Esophagus squamous epithelium (tissue), 5 donors: Measurements from ENCODE around the gene NPEPPS. TPM values are rescaled to one million over a fixed set of nuclear protein-coding genes. Genes with fewer than 3 reads are reported as not detected.
"Not testable (repeated sequence)": the region's sequence is repeated elsewhere in the genome, so short reads cannot be mapped to it uniquely, and the experiment has no call there.

ENCODE experiments used
- DNase-seq: peaks from one replicate; lab custom pipeline; 2025; lab: John Stamatoyannopoulos, UW
- H3K27ac ChIP-seq, 4 donors: fragments of 200-600 bp; sonication (generic); one replicate each; pipeline ENCODE4 v1.5.1; 2016 to 2019; ENCODE audit warnings: mild to moderate bottlenecking in 1 of 4
- H3K27me3 ChIP-seq, 4 donors: fragments of 200-600 bp; sonication (generic); 1 replicate in 3 of 4; 2 replicates in 1 of 4; pipeline versions ENCODE4 v1.5.1 to v1.6.0; 2017 to 2021; ENCODE audit warnings: antibody characterized with exemption in 1 of 4
- H3K36me3 ChIP-seq, 3 donors: fragments of 200-600 bp; sonication (generic); one replicate each; pipeline ENCODE4 v1.5.1; 2016 to 2019
- H3K4me1 ChIP-seq, 3 donors: fragments of 200-600 bp; sonication (generic); one replicate each; pipeline ENCODE4 v1.5.1; 2017 to 2019
- H3K4me3 ChIP-seq, 4 donors: fragments of 200-600 bp; sonication (generic); 1 replicate in 3 of 4; 2 replicates in 1 of 4; pipeline ENCODE4 v1.5.1; 2016 to 2019; ENCODE audit warnings: mild to moderate bottlenecking in 2 of 4, moderate library complexity in 1 of 4
- H3K9me3 ChIP-seq, 3 donors: fragments of 200-600 bp; sonication (generic); one replicate each; pipeline ENCODE4 v1.5.1; 2016 to 2019
- WGBS, 2 donors: methylation state at CpG; one replicate each; pipeline ENCODE4 v1.1.5; 2018; 5-methylcytosine and 5-hydroxymethylcytosine counted together
- intact Hi-C: fragments of 100-400 bp; cut with DNase I; formaldehyde crosslinking; loops from one replicate; pipeline ENCODE4 v1.15.0; 2022
- total RNA-seq, 4 donors: library from RNA; depleted of rRNA; stranded (reverse); fragments of >200 nt; gene quantifications; one replicate each; pipeline ENCODE4 v1.1.0, GENCODE V29; 2016
- TF ChIP-seq, protein P1 (sequence below), 6 experiments: fragments of 450-650 bp in 4 of 6; fragments of 200-600 bp in 2 of 6; sonication (generic) in 2 of 6; IDR thresholded peaks; one replicate each; pipeline ENCODE4 v1.5.1; 2016 to 2019; ENCODE audit warnings: antibody characterized with exemption in 6 of 6, mild to moderate bottlenecking in 4 of 6, moderate library complexity in 4 of 6
- donor health status: DM: yes; HTN: yes; CAD: no.

NPEPPS gene, protein sequence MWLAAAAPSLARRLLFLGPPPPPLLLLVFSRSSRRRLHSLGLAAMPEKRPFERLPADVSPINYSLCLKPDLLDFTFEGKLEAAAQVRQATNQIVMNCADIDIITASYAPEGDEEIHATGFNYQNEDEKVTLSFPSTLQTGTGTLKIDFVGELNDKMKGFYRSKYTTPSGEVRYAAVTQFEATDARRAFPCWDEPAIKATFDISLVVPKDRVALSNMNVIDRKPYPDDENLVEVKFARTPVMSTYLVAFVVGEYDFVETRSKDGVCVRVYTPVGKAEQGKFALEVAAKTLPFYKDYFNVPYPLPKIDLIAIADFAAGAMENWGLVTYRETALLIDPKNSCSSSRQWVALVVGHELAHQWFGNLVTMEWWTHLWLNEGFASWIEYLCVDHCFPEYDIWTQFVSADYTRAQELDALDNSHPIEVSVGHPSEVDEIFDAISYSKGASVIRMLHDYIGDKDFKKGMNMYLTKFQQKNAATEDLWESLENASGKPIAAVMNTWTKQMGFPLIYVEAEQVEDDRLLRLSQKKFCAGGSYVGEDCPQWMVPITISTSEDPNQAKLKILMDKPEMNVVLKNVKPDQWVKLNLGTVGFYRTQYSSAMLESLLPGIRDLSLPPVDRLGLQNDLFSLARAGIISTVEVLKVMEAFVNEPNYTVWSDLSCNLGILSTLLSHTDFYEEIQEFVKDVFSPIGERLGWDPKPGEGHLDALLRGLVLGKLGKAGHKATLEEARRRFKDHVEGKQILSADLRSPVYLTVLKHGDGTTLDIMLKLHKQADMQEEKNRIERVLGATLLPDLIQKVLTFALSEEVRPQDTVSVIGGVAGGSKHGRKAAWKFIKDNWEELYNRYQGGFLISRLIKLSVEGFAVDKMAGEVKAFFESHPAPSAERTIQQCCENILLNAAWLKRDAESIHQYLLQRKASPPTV
- total RNA-seq = 100 to 1,000 TPM in 3 of 4 donors, 10 to 100 TPM in 1; 91.2 to 216 (median 172) TPM

DNA sequence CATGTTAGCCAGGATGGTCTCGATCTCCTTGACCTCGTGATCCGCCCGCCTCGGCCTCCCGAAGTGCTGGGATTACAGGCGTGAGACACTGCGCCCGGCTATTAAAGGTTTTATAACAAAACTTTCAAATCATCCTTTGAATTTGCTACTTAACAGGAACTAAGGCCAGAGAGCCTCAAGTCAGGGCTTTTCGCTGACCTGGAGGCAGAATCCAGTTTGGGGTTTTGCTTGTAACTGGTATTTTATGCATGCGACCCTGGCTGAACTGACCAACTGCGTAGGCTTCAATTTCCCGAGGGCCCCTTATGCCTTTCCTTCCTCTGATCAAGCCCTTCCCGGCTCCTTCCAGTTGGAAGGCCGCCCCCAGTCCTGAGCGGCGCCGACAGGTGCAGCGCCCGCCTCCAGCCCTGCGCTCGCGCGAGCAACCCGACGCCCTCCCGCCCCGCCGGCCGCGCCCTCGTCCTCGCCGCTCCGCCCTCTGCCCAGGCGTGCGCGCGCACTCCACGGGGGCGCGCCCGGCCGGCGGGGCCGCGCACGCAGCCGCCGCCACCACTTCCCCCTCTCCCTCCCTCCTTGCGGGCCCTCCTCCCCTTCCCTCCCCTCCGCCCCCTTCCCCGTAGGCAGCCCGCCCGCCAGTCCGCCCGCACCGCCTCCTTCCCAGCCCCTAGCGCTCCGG is at the start of gene NPEPPS:
NPEPPS (plus strand) TSS at position 552 of the 676 bp plus-strand sequence. CDS start 193 bp downstream, outside the sequence.
- Histone ChIP-seq H3K27ac (peak within 1 kb of the TSS; percentile 95 to 97 (median 96)), H3K4me1 (peaks cover 0 to 26% (median 6%) of the 10 kb centered on the region in 3 donors), H3K4me3 (peak within 1 kb of the TSS; percentile 65 to 81 (median 72))
- H3K36me3 ChIP-seq, H3K9me3 ChIP-seq, intact Hi-C loops, H3K27me3 ChIP-seq: not testable (repeated sequence)
- 19 to 33% methylated on average over 1 to 3 of the region's 60 CpGs for WGBS, 2 donors
- peak; percentile 21 for DNase-seq

DNA sequence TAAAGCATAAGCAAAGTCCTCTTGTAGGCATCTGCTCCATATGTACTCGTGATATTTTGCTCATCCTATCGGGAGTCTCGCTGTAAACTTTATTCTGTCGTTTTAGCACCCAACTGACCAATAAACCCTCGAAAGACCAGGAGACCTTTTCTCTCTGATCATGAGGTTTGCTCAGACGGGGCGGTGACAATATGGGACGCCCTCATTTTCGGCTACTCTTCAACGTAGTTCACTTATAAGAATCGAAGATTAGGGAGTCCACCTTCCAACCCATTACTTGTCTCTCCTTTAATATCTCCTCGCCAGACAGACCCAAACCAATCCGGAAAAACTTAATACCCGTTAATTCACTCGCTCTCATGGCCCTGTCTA is 39.1 kb upstream of the NPEPPS start:
- Histone ChIP-seq H3K36me3 (peaks cover 0 to 13% (median 0%) of the 10 kb centered on the region in 3 donors), H3K27ac (peak overlapping the region; percentile 84 to 93 (median 87)), H3K4me3 (peak overlapping the region; percentile 39 to 74 (median 57))
- H3K4me1 ChIP-seq, H3K9me3 ChIP-seq, DNase-seq, H3K27me3 ChIP-seq, intact Hi-C loops: not testable (repeated sequence)
- WGBS, 2 donors = 12 to 18% methylated on average over 14 to 15 of the region's 15 CpGs

DNA sequence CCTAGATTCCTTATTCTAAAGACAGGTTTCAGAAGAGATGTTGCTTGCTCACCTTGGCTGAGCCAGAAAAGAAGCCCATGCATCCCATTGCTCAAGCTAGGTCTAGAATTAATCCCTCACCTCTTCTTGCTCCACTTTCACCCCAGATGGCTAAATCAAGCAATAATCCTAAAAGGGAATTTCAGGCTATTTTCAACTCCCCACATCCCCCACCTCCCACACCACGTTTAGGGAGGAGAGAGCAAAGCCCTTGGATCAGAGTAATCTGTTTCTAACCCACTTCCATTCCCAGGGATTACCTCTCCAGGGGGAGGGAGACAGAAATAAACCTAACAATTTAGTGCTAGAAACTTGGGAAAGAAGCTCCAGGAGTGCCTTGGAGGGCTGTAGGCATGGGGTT is 31.8 kb upstream of the NPEPPS start:
- H3K27me3 ChIP-seq, intact Hi-C loops, H3K27ac ChIP-seq, H3K9me3 ChIP-seq, H3K4me3 ChIP-seq, H3K36me3 ChIP-seq, DNase-seq: not testable (repeated sequence)
- WGBS, 2 donors = 40% methylated on average over 1 of the region's 1 CpG
- peaks cover 3 to 34% (median 5%) of the 10 kb centered on the region in 3 donors for H3K4me1 ChIP-seq

DNA sequence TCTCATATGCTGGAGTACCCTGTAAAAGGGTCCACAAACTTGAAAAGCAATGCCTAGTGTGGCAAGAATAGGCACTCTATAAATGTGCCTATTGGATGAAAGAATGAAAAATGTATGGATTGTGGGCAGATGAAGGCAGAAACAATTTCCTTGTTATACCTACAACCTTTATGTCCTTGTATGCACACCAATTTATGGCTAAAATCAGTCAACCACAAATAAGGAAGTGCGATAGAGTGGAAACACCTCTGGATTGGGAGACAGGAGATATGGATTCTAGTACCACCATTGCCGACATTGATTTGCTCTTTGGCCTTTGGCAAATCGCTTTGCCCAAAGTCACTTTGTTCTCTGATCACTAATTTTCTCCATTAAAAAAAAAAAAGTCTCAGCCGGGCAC is 31.4 kb upstream of the NPEPPS start:
- H3K4me3 ChIP-seq, H3K27me3 ChIP-seq, H3K36me3 ChIP-seq, DNase-seq, H3K9me3 ChIP-seq, intact Hi-C loops, H3K27ac ChIP-seq: not testable (repeated sequence)
- H3K4me1 ChIP-seq = peaks cover 3 to 35% (median 5%) of the 10 kb centered on the region in 3 donors
- 83 to 86% methylated on average over 4 of the region's 4 CpGs for WGBS, 2 donors

DNA sequence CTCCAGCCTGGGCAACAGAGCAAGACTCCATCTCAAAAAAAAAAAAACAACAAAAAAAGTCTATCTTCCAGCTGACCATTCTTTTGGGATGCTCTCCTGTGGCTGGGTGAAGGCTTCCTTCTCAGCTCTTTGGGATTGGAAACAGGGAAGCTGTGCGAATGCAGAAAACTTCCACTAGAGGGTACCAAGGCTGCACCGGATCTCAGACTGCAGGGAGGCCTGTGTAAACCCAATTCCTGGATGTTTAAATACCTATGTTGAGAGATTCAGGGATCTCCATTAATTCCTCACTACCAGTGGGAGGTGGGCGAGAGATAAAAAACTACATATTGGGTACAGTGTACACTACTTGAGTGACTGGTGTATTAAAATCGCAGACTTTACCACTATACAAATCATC is 30.3 kb upstream of the NPEPPS start:
- TF ChIP-seq, protein P1, sequence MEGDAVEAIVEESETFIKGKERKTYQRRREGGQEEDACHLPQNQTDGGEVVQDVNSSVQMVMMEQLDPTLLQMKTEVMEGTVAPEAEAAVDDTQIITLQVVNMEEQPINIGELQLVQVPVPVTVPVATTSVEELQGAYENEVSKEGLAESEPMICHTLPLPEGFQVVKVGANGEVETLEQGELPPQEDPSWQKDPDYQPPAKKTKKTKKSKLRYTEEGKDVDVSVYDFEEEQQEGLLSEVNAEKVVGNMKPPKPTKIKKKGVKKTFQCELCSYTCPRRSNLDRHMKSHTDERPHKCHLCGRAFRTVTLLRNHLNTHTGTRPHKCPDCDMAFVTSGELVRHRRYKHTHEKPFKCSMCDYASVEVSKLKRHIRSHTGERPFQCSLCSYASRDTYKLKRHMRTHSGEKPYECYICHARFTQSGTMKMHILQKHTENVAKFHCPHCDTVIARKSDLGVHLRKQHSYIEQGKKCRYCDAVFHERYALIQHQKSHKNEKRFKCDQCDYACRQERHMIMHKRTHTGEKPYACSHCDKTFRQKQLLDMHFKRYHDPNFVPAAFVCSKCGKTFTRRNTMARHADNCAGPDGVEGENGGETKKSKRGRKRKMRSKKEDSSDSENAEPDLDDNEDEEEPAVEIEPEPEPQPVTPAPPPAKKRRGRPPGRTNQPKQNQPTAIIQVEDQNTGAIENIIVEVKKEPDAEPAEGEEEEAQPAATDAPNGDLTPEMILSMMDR (IDR thresholded peaks at IDR 0.05) = peak; percentile 11 to 45 (median 29)
- H3K4me3 ChIP-seq, H3K9me3 ChIP-seq, H3K27me3 ChIP-seq, H3K27ac ChIP-seq, intact Hi-C loops, H3K36me3 ChIP-seq, DNase-seq: not testable (repeated sequence)
- peaks cover 3 to 35% (median 5%) of the 10 kb centered on the region in 3 donors for H3K4me1 ChIP-seq
- 48 to 100% methylated on average over 2 to 4 of the region's 4 CpGs for WGBS, 2 donors

DNA sequence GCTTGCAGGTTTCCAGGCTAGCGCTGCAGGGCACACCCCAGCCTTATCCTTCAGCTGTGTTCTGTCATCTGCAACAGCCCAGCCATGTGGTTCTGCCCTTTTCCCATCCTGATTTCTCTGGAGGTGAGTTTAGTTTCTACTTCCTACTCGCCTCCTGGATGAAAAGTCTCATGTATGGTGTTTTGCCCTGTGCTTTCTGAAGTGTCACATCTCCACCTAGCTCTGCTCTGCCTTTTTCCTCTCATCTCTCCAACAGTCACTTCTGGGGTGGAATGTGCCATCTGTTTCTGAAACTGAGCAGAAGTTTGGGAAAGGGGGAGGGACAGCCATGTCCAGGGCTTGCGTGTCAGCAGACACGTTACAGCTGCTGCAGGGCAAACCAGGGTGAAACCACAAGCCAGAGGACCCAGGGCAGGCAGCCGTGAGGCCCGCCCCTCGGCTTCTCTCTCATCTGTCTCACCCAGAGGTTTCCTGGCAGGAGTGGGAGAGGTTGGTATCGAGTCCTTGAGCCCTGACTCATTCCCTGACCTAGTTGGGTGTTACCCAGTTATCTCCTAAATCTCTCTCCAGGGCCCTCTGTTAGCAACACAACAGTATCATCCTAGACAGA is 28.7 kb upstream of the NPEPPS start:
- intact Hi-C loops, H3K27me3 ChIP-seq, H3K4me3 ChIP-seq, H3K36me3 ChIP-seq, DNase-seq, H3K9me3 ChIP-seq: not testable (repeated sequence)
- WGBS, 2 donors = 20 to 22% methylated on average over 2 to 3 of the region's 8 CpGs
- Histone ChIP-seq H3K4me1 (peaks cover 3 to 35% (median 5%) of the 10 kb centered on the region in 3 donors), H3K27ac (peak overlapping the region; percentile 63 to 88 (median 74))

DNA sequence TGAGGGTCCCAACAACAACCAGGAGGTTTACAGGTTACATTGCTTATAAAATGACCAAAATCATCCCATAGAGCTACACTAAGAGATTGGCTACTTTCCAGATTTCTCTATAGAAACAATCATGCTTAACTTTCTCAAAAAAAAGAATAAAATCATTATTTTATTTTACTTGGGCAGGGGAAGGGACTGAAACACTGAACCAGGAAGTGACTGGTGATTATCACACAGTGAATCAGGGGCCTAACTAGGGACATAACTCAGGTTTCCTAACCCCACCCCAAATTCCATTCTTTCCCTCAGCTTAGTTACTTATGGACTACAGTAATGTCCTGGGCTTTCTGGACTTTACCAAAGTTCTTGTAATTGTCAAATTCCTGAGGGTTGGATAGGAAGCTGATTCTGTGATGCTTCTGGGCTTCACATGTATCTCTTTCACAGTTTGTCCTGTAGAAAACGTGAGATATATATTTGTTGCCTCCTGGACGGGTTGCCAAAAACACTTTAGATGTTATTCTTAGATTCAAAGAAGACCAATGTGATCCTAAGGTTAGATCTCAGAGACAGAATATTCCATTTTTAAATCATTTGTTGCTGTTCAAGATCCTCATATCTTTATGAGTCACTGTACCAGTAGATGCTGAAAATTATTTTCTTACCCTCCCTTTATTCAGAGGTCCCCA is 28.0 kb upstream of the NPEPPS start:
- 20 to 36% methylated on average over 1 to 2 of the region's 2 CpGs for WGBS, 2 donors
- H3K27me3 ChIP-seq, DNase-seq, H3K36me3 ChIP-seq, H3K4me3 ChIP-seq, H3K9me3 ChIP-seq, intact Hi-C loops: not testable (repeated sequence)
- peak overlapping the region; percentile 63 to 88 (median 74) for H3K27ac ChIP-seq
- peaks cover 3 to 35% (median 5%) of the 10 kb centered on the region in 3 donors for H3K4me1 ChIP-seq

DNA sequence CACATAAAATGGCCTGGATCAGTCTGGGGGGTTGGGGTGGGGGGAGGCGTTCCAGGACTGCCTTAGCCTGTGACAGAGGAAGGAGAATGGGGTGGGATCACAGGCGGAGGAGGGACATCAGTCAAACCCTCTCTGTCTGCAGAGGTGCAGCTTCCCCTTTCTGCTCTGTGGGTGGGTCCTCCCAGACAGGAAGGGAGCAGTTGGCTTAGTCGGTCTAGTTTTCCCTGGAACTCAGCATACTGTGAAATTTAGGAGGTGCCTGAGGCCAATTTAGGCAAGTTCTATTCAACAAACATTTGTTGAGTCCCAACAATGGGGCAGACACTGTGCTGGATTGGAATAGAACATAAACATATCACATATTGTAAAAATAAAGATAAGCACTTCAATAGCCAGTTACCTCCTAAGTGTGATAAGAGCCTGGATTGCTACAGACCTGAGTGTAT is 19.2 kb upstream of the NPEPPS start:
- 26 to 36% methylated on average over 2 to 3 of the region's 3 CpGs for WGBS, 2 donors
- peaks cover 0 to 14% (median 0%) of the 10 kb centered on the region in 3 donors for H3K4me1 ChIP-seq
- DNase-seq, H3K9me3 ChIP-seq, intact Hi-C loops, H3K36me3 ChIP-seq, H3K27me3 ChIP-seq, H3K4me3 ChIP-seq: not testable (repeated sequence)
- H3K27ac ChIP-seq = peak overlapping the region; percentile 53 to 84 (median 73)

DNA sequence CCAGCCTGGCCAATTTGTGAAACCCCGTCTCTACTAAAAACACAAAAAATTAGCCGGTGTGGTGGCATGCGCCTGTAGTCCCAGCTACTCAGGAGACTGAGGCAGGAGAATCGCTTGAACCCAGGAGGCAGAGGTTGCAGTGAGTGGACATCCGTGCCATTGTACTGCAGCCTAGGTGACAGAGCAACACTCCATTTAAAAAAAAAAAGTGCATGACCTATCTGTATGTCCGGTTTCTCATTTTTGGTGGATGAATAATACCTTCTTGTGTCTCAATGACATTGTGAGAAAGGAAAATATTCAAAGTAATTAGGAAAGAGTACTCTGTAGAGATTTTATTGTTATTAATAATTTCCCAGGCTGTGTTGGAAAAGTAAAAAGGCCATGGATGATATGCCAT is 17.6 kb upstream of the NPEPPS start:
- Histone ChIP-seq H3K4me1 (peaks cover 0 to 14% (median 0%) of the 10 kb centered on the region in 3 donors), H3K27ac (peak overlapping the region; percentile 21 to 77 (median 52))
- DNase-seq, H3K27me3 ChIP-seq, H3K36me3 ChIP-seq, intact Hi-C loops, H3K4me3 ChIP-seq, H3K9me3 ChIP-seq: not testable (repeated sequence)
- 65 to 66% methylated on average over 5 of the region's 6 CpGs for WGBS, 2 donors

DNA sequence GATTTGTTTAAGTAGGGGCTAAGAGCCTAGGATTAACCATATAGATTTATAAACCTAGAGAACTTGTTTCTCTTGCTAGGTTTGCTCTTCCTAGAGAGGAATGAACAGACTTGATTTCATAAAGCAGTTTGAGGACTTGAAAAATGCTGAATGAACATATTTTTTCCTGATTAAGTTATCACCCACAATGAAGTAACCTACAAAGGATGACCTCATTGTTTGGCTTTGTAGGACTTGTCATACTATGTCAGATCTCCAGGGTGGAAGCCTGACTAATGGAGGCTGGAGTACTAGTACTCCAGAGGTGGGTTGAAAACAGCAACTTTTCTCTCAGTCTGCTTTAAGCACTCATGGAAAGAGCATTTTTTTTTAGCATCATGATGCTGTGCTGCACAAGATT is 12.0 kb upstream of the NPEPPS start:
- intact Hi-C loops, DNase-seq, H3K27me3 ChIP-seq, H3K9me3 ChIP-seq, H3K36me3 ChIP-seq, H3K4me1 ChIP-seq, H3K4me3 ChIP-seq: not testable (repeated sequence)
- peak overlapping the region in 2 of 4 donors; percentile 20 to 60 for H3K27ac ChIP-seq
